H1 (cell line): Measurements from ENCODE around the gene TRAF3. TPM values are rescaled to one million over a fixed set of nuclear protein-coding genes. Genes with fewer than 3 reads are reported as not detected.
A peak's percentile ranks its signal among the peaks of the same experiment; 100 is the strongest.

Source experiments
- CHD2 ChIP-seq: IDR thresholded peaks from 2 replicates; pipeline ENCODE4 v1.6.1; 2012; ENCODE audit warnings: low read length, improper control_type of control experiment
- KDM1A ChIP-seq: fragments of 200-600, 300-600 bp; sonication (generic); IDR thresholded peaks from 2 replicates; pipeline ENCODE4 v1.7.1; 2016; ENCODE audit warnings: mild to moderate bottlenecking, low read length, borderline replicate concordance
- RBBP5 ChIP-seq: IDR thresholded peaks from 2 replicates; pipeline ENCODE4 v1.7.1; 2012; ENCODE audit warnings: low read depth, mild to moderate bottlenecking, inconsistent platforms, low read length, moderate library complexity, borderline replicate concordance
- SP4 ChIP-seq: IDR thresholded peaks from 2 replicates; pipeline ENCODE4 v1.6.1; 2012; ENCODE audit warnings: low read length, inconsistent platforms
- polyA plus RNA-seq, 7 experiments: library from polyadenylated mRNA; depleted of rRNA in 3 of 7; stranded (reverse) in 5 of 7; unstranded in 2 of 7; fragments of >200 nt in 5 of 7; fragments of 200-250 nt in 2 of 7; gene quantifications; 1 replicate in 5 of 7; 2 replicates in 1 of 7; 4 replicates in 1 of 7; pipeline versions ENCODE4 v1.2.1 to v1.2.3, GENCODE V29; 2011 to 2013; ENCODE audit warnings: missing spikeins in 2 of 7, mixed read lengths in 2 of 7
- total RNA-seq: library from RNA; stranded (reverse); fragmentation: NEBNext Ultra II Directional; extraction: Animal tissue kit (Norgen Biotek cat#: 25700); gene quantifications from 2 replicates; pipeline ENCODE4 v1.2.1, GENCODE V29; 2021

TRAF3 gene
- total and polyA plus RNA-seq, 2 of the 8 experiments (the other 6 are each of a cell fraction or from before 2014, with no cell fraction given) = 5.8 to 12.1 TPM

- 0 out of 2 replicates have a peak, but pooled peaks have one; percentile 24 for TF ChIP-seq CHD2
- 0 out of 2 replicates have a peak, but pooled peaks have one; percentile 48 for TF ChIP-seq RBBP5
- 0 out of 2 replicates have a peak, but pooled peaks have one; percentile 49 for TF ChIP-seq KDM1A
- no peak for TF ChIP-seq SP4
Observed at GRCh38 chr14:102772781-102773570, 4.3 kb upstream of the TRAF3 start (continued).
